ENCODE data around the gene NUFIP2. TPM values are rescaled to one million over a fixed set of nuclear protein-coding genes. Genes with fewer than 3 reads are reported as not detected.
A peak's percentile ranks its signal among the peaks of the same experiment; 100 is the strongest.

NUFIP2 gene
- total and polyA plus RNA-seq, 2 experiments from 2014 or later, result 5.2 to 30.9 TPM

DNA sequence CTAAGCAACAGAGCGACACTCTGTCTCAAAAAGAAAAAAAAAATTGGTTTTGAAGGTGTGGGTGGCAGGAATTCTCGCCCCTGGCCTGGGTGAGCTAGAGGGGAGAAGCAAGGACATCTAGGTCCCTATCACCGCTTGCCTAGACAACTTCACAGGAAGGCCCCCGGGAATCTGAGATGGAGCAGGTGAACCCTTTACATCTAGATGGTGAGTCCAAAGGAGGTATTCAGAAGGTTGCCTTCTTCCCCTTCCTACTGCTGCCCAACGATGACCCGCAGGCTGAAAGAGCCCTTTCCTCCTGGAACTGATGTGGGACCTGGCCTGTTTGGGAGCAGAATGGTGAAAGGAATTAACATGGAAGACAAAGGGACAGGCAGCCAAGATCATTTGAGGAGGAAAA is 48.5 kb downstream of the NUFIP2 start:
- H3K79me2 ChIP-seq (ENCODE audit: insufficient read depth), result no peaks in the 10 kb centered on the region
- TF ChIP-seq EZH2 (IDR thresholded peaks at IDR 0.05; ENCODE audit: insufficient read depth, poor library complexity, severe bottlenecking) (no peak), EZH2phosphoT487 (IDR thresholded peaks at IDR 0.05; ENCODE audit: insufficient read depth, low read depth) (no peak)
- peaks cover 27% of the 10 kb centered on the region for H3F3A ChIP-seq (ENCODE audit: insufficient read depth)
- DNase-seq, result no peak
- H3K4me3 ChIP-seq, result no peak overlapping the region
- no peaks in the 10 kb centered on the region for H3K36me3 ChIP-seq (ENCODE audit: low read depth)
- no peak overlapping the region for H3K4me2 ChIP-seq (ENCODE audit: unreplicated experiment)
- no peaks in the 10 kb centered on the region for H4K20me1 ChIP-seq (ENCODE audit: insufficient read depth)
- 93 to 96% methylated on average over 6 of the region's 6 CpGs for WGBS, 2 experiments (ENCODE audit: low coverage in 1 of 2, low lambda C conversion rate in 2 of 2, missing lambda C conversion rate in 2 of 2)
- no peak overlapping the region for H2AFZ ChIP-seq
- H3K9me3 ChIP-seq (ENCODE audit: low read depth), result no peaks in the 10 kb centered on the region
- H3K4me1 ChIP-seq (ENCODE audit: insufficient read depth), result peaks cover 27% of the 10 kb centered on the region
- no peaks in the 10 kb centered on the region for H3K27me3 ChIP-seq (replicated peaks; ENCODE audit: insufficient read depth)
- H3K9ac ChIP-seq, result no peak overlapping the region
- in situ Hi-C loops (cut with MboI), result no loop called here
- no peak overlapping the region for H3K27ac ChIP-seq
- no peaks in the 10 kb centered on the region for H3K9me2 ChIP-seq (ENCODE audit: insufficient read depth)

DNA sequence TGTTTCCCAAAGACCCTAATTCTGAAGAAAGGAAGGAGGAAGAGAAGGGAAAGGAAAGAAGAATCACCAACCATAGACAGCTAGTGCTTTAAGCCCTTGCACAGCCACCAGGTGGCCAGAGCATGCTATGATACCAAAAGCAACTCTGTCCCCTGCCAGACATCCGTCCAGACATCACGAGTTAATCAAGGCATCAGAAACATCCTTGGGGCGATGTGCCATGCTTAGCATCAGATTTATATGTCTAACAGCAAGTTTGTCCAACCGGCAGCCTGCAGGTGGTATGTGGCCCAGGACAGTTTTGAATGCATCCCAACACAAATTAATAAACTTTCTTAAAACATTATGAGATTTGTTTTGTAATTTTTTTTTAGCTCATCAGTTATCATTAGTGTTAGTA is 50.2 kb downstream of the NUFIP2 start:
- WGBS, 2 experiments (ENCODE audit: low coverage in 1 of 2, low lambda C conversion rate in 2 of 2, missing lambda C conversion rate in 2 of 2), result 33 to 38% methylated on average over 4 of the region's 4 CpGs
- Histone ChIP-seq H3F3A (ENCODE audit: insufficient read depth) (peaks cover 30% of the 10 kb centered on the region), H3K4me3 (no peak overlapping the region), H3K27me3 (replicated peaks; ENCODE audit: insufficient read depth) (no peaks in the 10 kb centered on the region), H3K4me1 (ENCODE audit: insufficient read depth) (peaks cover 32% of the 10 kb centered on the region), H3K9me3 (ENCODE audit: low read depth) (no peaks in the 10 kb centered on the region), H2AFZ (no peak overlapping the region), H3K4me2 (ENCODE audit: unreplicated experiment) (no peak overlapping the region), H3K9ac (no peak overlapping the region), H3K36me3 (ENCODE audit: low read depth) (no peaks in the 10 kb centered on the region), H3K79me2 (ENCODE audit: insufficient read depth) (no peaks in the 10 kb centered on the region), H3K27ac (no peak overlapping the region), H4K20me1 (ENCODE audit: insufficient read depth) (no peaks in the 10 kb centered on the region), H3K9me2 (ENCODE audit: insufficient read depth) (no peaks in the 10 kb centered on the region)
- DNase-seq, result peak; percentile 64
- TF ChIP-seq EZH2phosphoT487 (IDR thresholded peaks at IDR 0.05; ENCODE audit: insufficient read depth, low read depth) (no peak), EZH2 (IDR thresholded peaks at IDR 0.05; ENCODE audit: insufficient read depth, poor library complexity, severe bottlenecking) (no peak)
- in situ Hi-C loops (cut with MboI), result no loop called here

DNA sequence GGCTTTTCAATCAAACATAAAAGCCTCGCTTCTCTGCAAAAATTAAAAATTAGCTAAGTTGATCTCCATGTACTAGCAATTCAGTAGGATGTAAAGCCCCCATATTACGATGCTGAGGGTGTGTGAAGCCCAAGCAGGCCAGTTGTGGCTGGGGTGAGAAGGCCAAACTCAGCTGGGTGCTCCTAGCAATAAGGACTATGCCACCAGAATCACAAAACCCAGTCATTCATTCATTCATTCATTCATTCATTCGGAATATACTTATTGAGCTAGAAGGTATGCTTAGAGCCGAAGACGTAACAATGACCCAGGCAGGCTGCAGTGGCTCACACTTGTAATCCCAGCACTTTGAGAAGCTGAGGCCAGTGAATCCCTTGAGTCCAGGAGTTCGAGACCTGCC is 51.2 kb downstream of the NUFIP2 start:
- peaks cover 40% of the 10 kb centered on the region for H3F3A ChIP-seq (ENCODE audit: insufficient read depth)
- no peak overlapping the region for H2AFZ ChIP-seq
- H4K20me1 ChIP-seq (ENCODE audit: insufficient read depth), result no peaks in the 10 kb centered on the region
- H3K4me1 ChIP-seq (ENCODE audit: insufficient read depth), result peaks cover 42% of the 10 kb centered on the region
- H3K9me2 ChIP-seq (ENCODE audit: insufficient read depth), result no peaks in the 10 kb centered on the region
- H3K27me3 ChIP-seq (replicated peaks; ENCODE audit: insufficient read depth), result no peaks in the 10 kb centered on the region
- no peak overlapping the region for H3K27ac ChIP-seq
- no peaks in the 10 kb centered on the region for H3K36me3 ChIP-seq (ENCODE audit: low read depth)
- in situ Hi-C loops (cut with MboI), result no loop called here
- 96 to 97% methylated on average over 6 of the region's 6 CpGs for WGBS, 2 experiments (ENCODE audit: low coverage in 1 of 2, low lambda C conversion rate in 2 of 2, missing lambda C conversion rate in 2 of 2)
- DNase-seq, result no peak
- H3K4me2 ChIP-seq (ENCODE audit: unreplicated experiment), result no peak overlapping the region
- H3K79me2 ChIP-seq (ENCODE audit: insufficient read depth), result no peaks in the 10 kb centered on the region
- no peak overlapping the region for H3K4me3 ChIP-seq
- no peak overlapping the region for H3K9ac ChIP-seq
- TF ChIP-seq EZH2 (IDR thresholded peaks at IDR 0.05; ENCODE audit: insufficient read depth, poor library complexity, severe bottlenecking), result no peak
- TF ChIP-seq EZH2phosphoT487 (IDR thresholded peaks at IDR 0.05; ENCODE audit: insufficient read depth, low read depth), result no peak
- H3K9me3 ChIP-seq (ENCODE audit: low read depth), result no peaks in the 10 kb centered on the region

DNA sequence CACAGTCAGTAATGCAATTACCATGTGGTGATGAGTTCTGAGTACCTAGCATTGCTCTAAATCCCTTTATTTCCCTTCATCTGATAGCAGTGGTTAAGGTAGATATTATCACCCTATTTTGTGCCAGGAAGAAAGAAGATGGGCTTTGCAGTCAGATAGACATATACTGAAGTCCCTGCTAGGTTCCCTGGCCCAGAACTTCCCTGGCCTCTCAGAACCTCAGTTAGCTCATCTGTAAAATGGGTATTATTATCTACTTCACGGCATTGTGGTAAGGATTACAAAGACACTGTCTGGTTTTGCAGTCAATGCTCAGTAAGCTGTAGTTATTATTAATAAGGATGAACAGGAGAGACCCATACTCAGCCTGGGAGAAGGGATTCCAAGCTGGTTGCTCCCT is 51.9 kb downstream of the NUFIP2 start:
- H3K9me3 ChIP-seq (ENCODE audit: low read depth), result no peaks in the 10 kb centered on the region
- H3K4me2 ChIP-seq (ENCODE audit: unreplicated experiment), result no peak overlapping the region

More for the DNA sequence above, 51.9 kb downstream of the NUFIP2 start:
- no peak overlapping the region for H2AFZ ChIP-seq
- no peak overlapping the region; the same call in 1 of the 2 replicates for H3K27ac ChIP-seq
- no peak overlapping the region for H3K9ac ChIP-seq
- H3K4me3 ChIP-seq, result no peak overlapping the region
- no peaks in the 10 kb centered on the region for H4K20me1 ChIP-seq (ENCODE audit: insufficient read depth)
- H3K27me3 ChIP-seq (replicated peaks; ENCODE audit: insufficient read depth), result no peaks in the 10 kb centered on the region
- no peaks in the 10 kb centered on the region for H3K9me2 ChIP-seq (ENCODE audit: insufficient read depth)
- WGBS, 2 experiments (ENCODE audit: low coverage in 1 of 2, low lambda C conversion rate in 2 of 2, missing lambda C conversion rate in 2 of 2), result 96 to 100% methylated on average over 1 of the region's 1 CpG
- peaks cover 47% of the 10 kb centered on the region for H3F3A ChIP-seq (ENCODE audit: insufficient read depth)
- peaks cover 48% of the 10 kb centered on the region for H3K4me1 ChIP-seq (ENCODE audit: insufficient read depth)
- H3K36me3 ChIP-seq (ENCODE audit: low read depth), result no peaks in the 10 kb centered on the region
- no peaks in the 10 kb centered on the region for H3K79me2 ChIP-seq (ENCODE audit: insufficient read depth)
- DNase-seq, result no peak
- in situ Hi-C loops (cut with MboI), result no loop called here
- TF ChIP-seq EZH2 (IDR thresholded peaks at IDR 0.05; ENCODE audit: insufficient read depth, poor library complexity, severe bottlenecking) (no peak), EZH2phosphoT487 (IDR thresholded peaks at IDR 0.05; ENCODE audit: insufficient read depth, low read depth) (no peak)

Data from GM23248 (cell line).